ENCODE data around the gene ARHGEF7. TPM values are rescaled to one million over a fixed set of nuclear protein-coding genes. Genes with fewer than 3 reads are reported as not detected.

Gene ARHGEF7
- total RNA-seq, 2 experiments from 2014 or later: 67.0 to 71.2 TPM

DNA sequence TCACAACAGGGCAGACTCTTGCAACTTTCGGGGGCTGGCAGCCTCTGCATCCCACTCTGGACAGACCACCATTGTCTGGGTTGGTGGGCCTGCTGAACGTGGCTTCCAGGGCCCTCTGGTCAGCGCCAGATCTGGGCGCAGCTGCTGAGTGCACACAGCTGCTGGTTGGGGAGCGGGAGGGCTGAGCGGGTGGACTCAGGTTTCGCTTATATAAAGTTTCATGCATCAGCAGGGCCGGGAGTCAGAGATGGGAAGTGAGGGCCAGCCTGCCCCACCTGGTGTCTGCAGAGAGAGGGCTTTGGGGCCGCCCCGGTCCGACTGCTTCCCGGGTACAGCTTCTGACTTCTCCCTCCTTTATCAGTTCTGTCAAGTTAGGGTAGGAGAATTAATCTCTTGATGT, 6.9 kb downstream of the ARHGEF7 start:
- ATAC-seq: no peak
- Mint-ChIP-seq H3K27me3 (peaks cover 25% of the 10 kb centered on the region), H3K36me3 (ENCODE audit: low read depth) (no peaks in the 10 kb centered on the region), H3K9me3 (no peaks in the 10 kb centered on the region), H3K4me3 (no peak overlapping the region), H3K4me1 (ENCODE audit: low read depth) (no peaks in the 10 kb centered on the region), H3K27ac (no peak overlapping the region)
- ChIA-PET POLR2A (no interaction called here), CTCF (no interaction called here)
- TF ChIP-seq, protein P1, sequence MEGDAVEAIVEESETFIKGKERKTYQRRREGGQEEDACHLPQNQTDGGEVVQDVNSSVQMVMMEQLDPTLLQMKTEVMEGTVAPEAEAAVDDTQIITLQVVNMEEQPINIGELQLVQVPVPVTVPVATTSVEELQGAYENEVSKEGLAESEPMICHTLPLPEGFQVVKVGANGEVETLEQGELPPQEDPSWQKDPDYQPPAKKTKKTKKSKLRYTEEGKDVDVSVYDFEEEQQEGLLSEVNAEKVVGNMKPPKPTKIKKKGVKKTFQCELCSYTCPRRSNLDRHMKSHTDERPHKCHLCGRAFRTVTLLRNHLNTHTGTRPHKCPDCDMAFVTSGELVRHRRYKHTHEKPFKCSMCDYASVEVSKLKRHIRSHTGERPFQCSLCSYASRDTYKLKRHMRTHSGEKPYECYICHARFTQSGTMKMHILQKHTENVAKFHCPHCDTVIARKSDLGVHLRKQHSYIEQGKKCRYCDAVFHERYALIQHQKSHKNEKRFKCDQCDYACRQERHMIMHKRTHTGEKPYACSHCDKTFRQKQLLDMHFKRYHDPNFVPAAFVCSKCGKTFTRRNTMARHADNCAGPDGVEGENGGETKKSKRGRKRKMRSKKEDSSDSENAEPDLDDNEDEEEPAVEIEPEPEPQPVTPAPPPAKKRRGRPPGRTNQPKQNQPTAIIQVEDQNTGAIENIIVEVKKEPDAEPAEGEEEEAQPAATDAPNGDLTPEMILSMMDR (IDR thresholded peaks at IDR 0.05): no peak
- intact Hi-C loops (cut with micrococcal nuclease): no loop called here
- DNase-seq: no peak

DNA sequence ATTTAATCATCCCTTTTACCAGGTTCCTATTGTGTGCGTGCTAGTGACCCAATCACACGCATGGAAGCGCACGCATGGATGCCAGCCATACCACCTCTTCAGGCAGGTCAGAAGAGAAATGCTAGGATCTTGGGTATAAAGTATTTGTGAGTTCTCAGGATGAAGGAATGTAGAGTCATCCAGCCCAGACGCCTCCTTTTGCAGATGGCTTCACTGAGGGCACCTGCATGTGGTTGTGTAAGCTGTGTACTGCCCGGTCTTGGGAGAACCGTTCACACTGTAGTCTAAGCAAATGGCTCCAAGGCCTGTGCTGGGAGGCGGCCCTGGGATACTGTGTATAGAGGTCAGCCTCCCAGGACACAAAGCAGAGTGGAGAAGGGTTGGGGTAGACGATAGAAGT, 7.5 kb downstream of the ARHGEF7 start:
- no peak for ATAC-seq
- H3K9me3 Mint-ChIP-seq: no peaks in the 10 kb centered on the region
- H3K4me1 Mint-ChIP-seq (ENCODE audit: low read depth): no peaks in the 10 kb centered on the region
- POLR2A ChIA-PET: no interaction called here
- no peak for DNase-seq
- no peak overlapping the region for H3K27ac Mint-ChIP-seq
- intact Hi-C loops (cut with micrococcal nuclease): no loop called here
- TF ChIP-seq, protein P1 (IDR thresholded peaks at IDR 0.05): no peak
- peaks cover 21% of the 10 kb centered on the region for H3K27me3 Mint-ChIP-seq
- CTCF ChIA-PET: no interaction called here
- no peak overlapping the region for H3K4me3 Mint-ChIP-seq
- no peaks in the 10 kb centered on the region for H3K36me3 Mint-ChIP-seq (ENCODE audit: low read depth)

DNA sequence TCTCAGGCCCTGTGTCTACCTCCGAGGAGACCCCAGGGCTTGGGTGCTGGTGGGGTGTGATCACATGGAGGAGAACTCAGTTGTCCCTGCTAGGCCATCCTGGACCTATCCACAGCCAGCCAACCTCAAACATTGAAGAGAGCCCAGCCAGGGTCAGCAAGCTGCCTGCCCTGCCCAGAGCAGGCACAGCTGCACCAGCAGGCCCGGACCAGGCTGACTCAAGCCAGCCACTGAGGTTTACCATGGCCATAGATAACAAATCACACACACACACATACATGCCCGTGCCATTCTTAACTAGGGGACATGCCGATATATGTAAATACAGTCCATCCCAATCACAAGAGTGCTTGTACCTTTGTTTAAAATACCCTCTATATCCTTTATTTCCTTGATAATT, 8.1 kb downstream of the ARHGEF7 start:
- ChIA-PET CTCF (no interaction called here), POLR2A (no interaction called here)
- no peak for DNase-seq
- no peak overlapping the region for H3K4me3 Mint-ChIP-seq
- no peak for ATAC-seq
- intact Hi-C loops (cut with micrococcal nuclease): no loop called here
- peaks cover 15% of the 10 kb centered on the region for H3K27me3 Mint-ChIP-seq
- H3K27ac Mint-ChIP-seq: no peak overlapping the region
- TF ChIP-seq, protein P1 (IDR thresholded peaks at IDR 0.05): no peak
- H3K4me1 Mint-ChIP-seq (ENCODE audit: low read depth): no peaks in the 10 kb centered on the region
- no peaks in the 10 kb centered on the region for H3K36me3 Mint-ChIP-seq (ENCODE audit: low read depth)
- no peaks in the 10 kb centered on the region for H3K9me3 Mint-ChIP-seq

DNA sequence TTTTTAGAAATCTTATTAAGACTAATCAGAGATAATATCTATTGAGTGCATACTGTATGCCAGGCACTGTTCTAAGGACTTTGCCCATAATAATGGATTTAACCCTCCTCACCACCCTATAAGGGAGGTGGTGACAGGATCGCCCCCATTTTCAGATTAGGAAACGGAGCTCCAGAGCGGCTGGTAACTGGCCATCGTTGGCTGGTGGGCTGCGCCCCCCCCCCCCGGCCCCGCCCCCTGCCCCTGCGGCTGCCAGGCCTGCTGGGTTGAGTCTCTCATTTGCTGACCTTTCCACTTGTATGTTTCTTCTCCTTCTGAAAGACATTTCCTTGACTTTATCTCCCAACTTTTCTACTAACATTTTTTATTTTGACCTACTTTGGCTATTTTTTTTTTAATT, 8.5 kb downstream of the ARHGEF7 start:
- TF ChIP-seq, protein P1 (IDR thresholded peaks at IDR 0.05): no peak
- DNase-seq: no peak
- peaks cover 12% of the 10 kb centered on the region for H3K27me3 Mint-ChIP-seq

DNA sequence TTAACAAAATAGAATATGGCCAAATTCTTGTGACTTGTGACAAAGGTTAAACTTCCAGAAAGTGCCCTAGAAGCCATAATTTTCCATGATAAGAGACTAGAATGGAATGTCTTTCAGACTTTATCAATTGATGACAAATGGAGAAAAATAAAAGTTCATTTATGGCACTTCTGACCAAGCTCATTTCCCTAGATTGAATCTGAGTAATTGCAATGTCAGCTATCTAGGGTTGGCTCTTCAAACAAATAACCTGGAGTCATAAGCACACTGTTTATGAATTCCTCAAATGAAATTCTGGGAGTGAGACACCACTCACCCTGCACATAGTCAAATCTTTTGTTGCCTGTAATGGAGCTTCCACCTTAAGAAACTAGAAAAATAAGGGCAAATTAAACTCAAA, 11.4 kb downstream of the ARHGEF7 start:
- no peaks in the 10 kb centered on the region for H3K9me3 Mint-ChIP-seq
- H3K36me3 Mint-ChIP-seq (ENCODE audit: low read depth): no peaks in the 10 kb centered on the region
- intact Hi-C loops (cut with micrococcal nuclease): no loop called here
- ChIA-PET CTCF (interaction anchor here (1.2 to 2.1 kb wide), 3 partner anchors 59 to 303 kb away, joined by 3 to 9 read pairs (median 3); no protein-coding TSS in a partner anchor), POLR2A (no interaction called here)
- TF ChIP-seq, protein P1 (IDR thresholded peaks at IDR 0.05): no peak
- H3K27ac Mint-ChIP-seq: no peak overlapping the region
- no peak for DNase-seq
- no peak overlapping the region for H3K4me3 Mint-ChIP-seq
- H3K4me1 Mint-ChIP-seq (ENCODE audit: low read depth): no peaks in the 10 kb centered on the region
- peaks cover 6% of the 10 kb centered on the region for H3K27me3 Mint-ChIP-seq
- ATAC-seq: no peak

More for the DNA sequence above, 8.5 kb downstream of the ARHGEF7 start:
- H3K36me3 Mint-ChIP-seq (ENCODE audit: low read depth): no peaks in the 10 kb centered on the region
- H3K4me3 Mint-ChIP-seq: no peak overlapping the region
- no peak for ATAC-seq
- CTCF ChIA-PET: no interaction called here
- POLR2A ChIA-PET: no interaction called here
- H3K9me3 Mint-ChIP-seq: no peaks in the 10 kb centered on the region
- no peak overlapping the region for H3K27ac Mint-ChIP-seq
- no peaks in the 10 kb centered on the region for H3K4me1 Mint-ChIP-seq (ENCODE audit: low read depth)
- intact Hi-C loops (cut with micrococcal nuclease): no loop called here

Data from activated CD8-positive, alpha-beta T cell treated with anti-CD3 and anti-CD28 coated beads for 36 hours (primary cell).